RWPE2 (cell line): ENCODE measurements around the gene GALNT11.

Source experiments
- ATAC-seq: fragments of 200-7000 bp; cut with Tn5 transposase; 3 replicates; pipeline ENCODE4 v1.9.1; 2021; ENCODE audit warnings: low read depth
- DNase-seq: peaks from one replicate; pipeline ENCODE4 v3.0.0-alpha.2; 2020; ENCODE audit warnings: low spot score
- H3K27ac ChIP-seq: fragments of 450-650 bp; 2 replicates; pipeline ENCODE4 v1.5.1; 2017; ENCODE audit warnings: mild to moderate bottlenecking; ENCODE audit not compliant: poor library complexity, severe bottlenecking
- H3K27me3 ChIP-seq: fragments of 250-450 bp; sonication (Bioruptor Pico); 2 replicates; pipeline ENCODE4 v1.5.1; 2021; ENCODE audit warnings: mild to moderate bottlenecking, moderate library complexity; ENCODE audit not compliant: insufficient read depth, poor library complexity, severe bottlenecking
- H3K36me3 ChIP-seq: fragments of 250-450 bp; sonication (Bioruptor Pico); 2 replicates; pipeline ENCODE4 v1.5.1; 2020; ENCODE audit warnings: low read depth, mild to moderate bottlenecking, moderate library complexity
- H3K4me1 ChIP-seq: fragments of 250-450 bp; sonication (Bioruptor Pico); 2 replicates; pipeline ENCODE4 v1.5.1; 2021; ENCODE audit warnings: mild to moderate bottlenecking, moderate library complexity; ENCODE audit not compliant: insufficient read depth, poor library complexity, severe bottlenecking
- H3K4me3 ChIP-seq: fragments of 250-450 bp; sonication (Bioruptor Pico); 2 replicates; pipeline ENCODE4 v1.5.1; 2021; ENCODE audit warnings: mild to moderate bottlenecking, moderate library complexity; ENCODE audit not compliant: severe bottlenecking
- H3K9me3 ChIP-seq: fragments of 250-450 bp; sonication (Bioruptor Pico); 2 replicates; pipeline ENCODE4 v1.5.1; 2021; ENCODE audit warnings: mild to moderate bottlenecking, moderate library complexity; ENCODE audit not compliant: severe bottlenecking
- TF ChIP-seq, protein P1 (sequence below): fragments of 450-650 bp; IDR thresholded peaks from one replicate; pipeline ENCODE4 v1.5.1; 2017; ENCODE audit warnings: mild to moderate bottlenecking, moderate library complexity; ENCODE audit not compliant: poor library complexity, severe bottlenecking

The GALNT11 gene

DNA sequence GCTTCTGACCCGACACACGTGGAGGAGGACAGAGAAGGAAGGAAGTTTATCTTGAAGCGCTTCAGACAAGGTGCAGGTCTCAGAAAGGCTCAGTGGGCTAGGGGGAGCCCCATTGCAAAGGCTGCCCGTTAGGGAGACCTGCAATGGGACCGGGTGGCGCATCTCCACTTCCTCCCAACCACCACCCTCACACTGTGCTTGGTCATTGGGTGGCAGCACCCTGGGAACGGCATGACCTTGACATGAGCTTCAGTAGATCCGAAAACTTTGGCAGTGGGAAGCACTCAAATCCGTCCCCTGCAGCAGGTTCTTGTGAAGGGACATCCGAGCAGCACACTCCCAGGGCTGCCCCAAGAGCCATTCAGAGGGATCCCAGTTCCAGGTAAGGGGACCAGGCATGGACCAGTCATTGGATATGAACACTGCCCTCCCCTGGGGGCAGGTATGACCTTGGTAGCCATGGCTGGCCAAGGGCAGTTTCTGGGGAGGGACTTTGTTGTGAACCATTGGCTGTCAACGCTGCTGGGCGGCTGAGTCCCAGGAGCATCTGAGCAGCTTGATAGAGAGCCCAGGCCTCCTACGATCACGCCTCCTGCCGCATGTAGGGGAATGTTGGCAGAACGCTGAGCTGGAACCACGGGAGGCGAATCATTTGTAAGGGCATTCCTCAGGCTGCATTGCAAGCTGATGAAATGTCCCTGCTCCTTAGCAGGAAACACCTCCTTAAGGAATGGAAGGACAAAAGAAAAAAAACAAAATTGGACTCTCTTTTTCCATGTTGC is 37.5 kb upstream of the GALNT11 start:
- H3K4me1 ChIP-seq = no peaks in the 10 kb centered on the region
- no peaks in the 10 kb centered on the region for H3K9me3 ChIP-seq
- no peaks in the 10 kb centered on the region for H3K36me3 ChIP-seq
- H3K4me3 ChIP-seq = no peak overlapping the region
- TF ChIP-seq, protein P1, sequence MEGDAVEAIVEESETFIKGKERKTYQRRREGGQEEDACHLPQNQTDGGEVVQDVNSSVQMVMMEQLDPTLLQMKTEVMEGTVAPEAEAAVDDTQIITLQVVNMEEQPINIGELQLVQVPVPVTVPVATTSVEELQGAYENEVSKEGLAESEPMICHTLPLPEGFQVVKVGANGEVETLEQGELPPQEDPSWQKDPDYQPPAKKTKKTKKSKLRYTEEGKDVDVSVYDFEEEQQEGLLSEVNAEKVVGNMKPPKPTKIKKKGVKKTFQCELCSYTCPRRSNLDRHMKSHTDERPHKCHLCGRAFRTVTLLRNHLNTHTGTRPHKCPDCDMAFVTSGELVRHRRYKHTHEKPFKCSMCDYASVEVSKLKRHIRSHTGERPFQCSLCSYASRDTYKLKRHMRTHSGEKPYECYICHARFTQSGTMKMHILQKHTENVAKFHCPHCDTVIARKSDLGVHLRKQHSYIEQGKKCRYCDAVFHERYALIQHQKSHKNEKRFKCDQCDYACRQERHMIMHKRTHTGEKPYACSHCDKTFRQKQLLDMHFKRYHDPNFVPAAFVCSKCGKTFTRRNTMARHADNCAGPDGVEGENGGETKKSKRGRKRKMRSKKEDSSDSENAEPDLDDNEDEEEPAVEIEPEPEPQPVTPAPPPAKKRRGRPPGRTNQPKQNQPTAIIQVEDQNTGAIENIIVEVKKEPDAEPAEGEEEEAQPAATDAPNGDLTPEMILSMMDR = no peak
- H3K27ac ChIP-seq = no peak overlapping the region
- no peaks in the 10 kb centered on the region for H3K27me3 ChIP-seq
- no peak for ATAC-seq
- no peak for DNase-seq

DNA sequence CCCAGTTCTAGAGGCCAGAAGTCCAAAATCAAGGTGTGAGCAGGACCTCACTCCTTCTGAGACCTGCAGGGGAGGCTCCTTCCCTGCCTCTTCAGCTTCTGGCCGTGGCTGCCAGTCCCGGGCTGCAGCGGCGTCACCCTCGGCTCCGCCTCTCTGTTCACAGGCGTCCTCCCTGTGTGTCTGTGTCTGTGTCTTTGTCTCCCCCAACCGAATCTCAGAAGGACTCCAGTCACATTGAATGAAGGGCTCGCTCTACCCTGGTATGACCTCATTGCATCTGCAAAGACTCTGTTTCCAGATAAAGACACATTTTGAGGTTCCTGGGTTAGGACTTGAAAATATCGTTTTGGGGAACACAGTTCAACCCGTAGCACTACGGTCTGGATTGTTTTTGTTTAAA is 33.1 kb upstream of the GALNT11 start:
- no peak overlapping the region for H3K27ac ChIP-seq
- ATAC-seq (peak; percentile 88), DNase-seq (no peak)
- no peaks in the 10 kb centered on the region for H3K27me3 ChIP-seq
- H3K9me3 ChIP-seq = no peaks in the 10 kb centered on the region
- TF ChIP-seq, protein P1 = peak; percentile 44
- no peak overlapping the region for H3K4me3 ChIP-seq
- H3K36me3 ChIP-seq = no peaks in the 10 kb centered on the region
- no peaks in the 10 kb centered on the region for H3K4me1 ChIP-seq

DNA sequence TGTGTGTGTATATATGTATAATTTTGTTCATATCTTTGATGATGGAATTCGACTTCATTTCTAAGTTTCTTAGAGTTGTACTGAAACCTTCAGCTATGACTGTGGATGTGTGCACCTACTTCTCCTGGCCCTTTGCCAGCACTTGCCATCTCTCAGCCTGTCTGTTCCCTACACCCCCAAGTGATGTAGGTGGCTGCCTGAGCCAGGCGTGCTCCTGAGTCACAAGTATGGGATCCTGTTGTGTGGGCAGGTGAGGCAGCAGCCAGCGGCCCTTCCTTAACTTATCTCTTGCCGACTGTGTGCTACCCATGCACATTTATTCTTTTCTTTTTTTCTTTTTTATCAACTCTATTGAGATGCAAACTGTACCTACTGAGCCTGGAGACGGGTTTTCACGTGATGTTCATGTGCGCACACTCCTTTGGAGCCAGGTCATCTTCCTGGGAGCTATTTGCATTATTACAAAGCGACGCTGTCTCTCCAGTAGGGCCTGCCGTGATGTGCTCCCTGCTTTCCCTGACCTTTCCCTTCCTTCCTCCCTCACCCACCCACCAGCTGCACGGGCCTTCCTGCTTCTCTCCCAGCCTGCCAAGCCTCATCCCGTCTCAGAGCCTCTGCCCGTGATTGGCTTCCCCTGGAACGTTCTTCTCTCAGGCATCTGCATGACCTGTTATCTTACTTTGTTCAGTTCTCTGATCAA is 31.3 kb upstream of the GALNT11 start:
- TF ChIP-seq, protein P1 = no peak
- Histone ChIP-seq H3K36me3 (no peaks in the 10 kb centered on the region), H3K27ac (no peak overlapping the region), H3K9me3 (no peaks in the 10 kb centered on the region), H3K4me1 (no peaks in the 10 kb centered on the region), H3K4me3 (no peak overlapping the region), H3K27me3 (no peaks in the 10 kb centered on the region)
- DNase-seq = no peak
- ATAC-seq = peak; percentile 66

DNA sequence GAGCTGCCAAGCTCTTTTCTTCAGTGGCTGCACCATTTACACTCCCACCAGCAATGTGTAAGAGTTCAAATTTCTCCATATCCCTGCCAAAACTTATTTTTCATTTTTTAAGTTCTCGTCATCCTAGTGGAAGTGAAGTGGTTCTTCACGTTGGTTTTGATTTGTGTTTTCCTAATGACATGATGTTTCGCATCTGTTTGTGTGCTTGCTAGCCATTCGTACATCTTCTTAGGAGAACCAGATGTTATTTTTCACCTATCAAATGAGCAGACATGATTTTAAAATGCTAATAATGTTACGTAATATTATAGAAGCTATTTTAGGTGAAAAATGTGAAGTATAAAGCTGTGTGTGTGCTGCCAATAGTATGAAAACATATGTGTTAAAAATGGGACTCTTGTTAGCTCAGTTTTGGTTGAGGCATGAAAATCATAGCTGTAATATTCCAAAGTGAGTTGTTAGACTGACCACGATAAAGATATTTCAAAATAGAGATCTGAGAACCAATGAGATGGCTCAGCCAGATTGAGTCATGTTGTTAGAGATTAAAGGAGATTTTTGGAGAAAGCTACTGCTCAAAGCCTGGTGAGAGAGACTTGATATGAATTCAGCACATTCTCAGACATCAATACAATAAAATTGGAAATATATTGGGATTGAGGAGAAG is 25.9 kb upstream of the GALNT11 start:
- Histone ChIP-seq H3K36me3 (no peaks in the 10 kb centered on the region), H3K4me1 (no peaks in the 10 kb centered on the region), H3K27me3 (peaks cover 4% of the 10 kb centered on the region), H3K9me3 (no peaks in the 10 kb centered on the region), H3K27ac (no peak overlapping the region), H3K4me3 (no peak overlapping the region)
- TF ChIP-seq, protein P1 = no peak
- ATAC-seq (no peak), DNase-seq (no peak)
